ENCODE results near the gene HAVCR2. TPM values are rescaled to one million over a fixed set of nuclear protein-coding genes. Genes with fewer than 3 reads are reported as not detected.

Gene HAVCR2
- total and polyA plus RNA-seq, 2 experiments from 2014 or later = 0.49 TPM; not detected in 1

GRCh38 chr5:157130925-157131324, 22.1 kb upstream of the HAVCR2 start:
- Mint-ChIP-seq H3K4me1 (peaks cover 4% of the 10 kb centered on the region), H3K9me3 (no peaks in the 10 kb centered on the region), H3K36me3 (ENCODE audit: low read depth) (no peaks in the 10 kb centered on the region), H3K27ac (no peak overlapping the region), H3K4me3 (no peak overlapping the region), H3K27me3 (ENCODE audit: insufficient read depth, low read depth, poor library complexity) (no peaks in the 10 kb centered on the region)
- Histone ChIP-seq H2AFZ (no peak overlapping the region), H4K20me1 (replicated peaks; ENCODE audit: insufficient read depth) (0 out of 2 replicates have a peak, but pooled peaks cover 2% of the 10 kb centered on the region), H3K9me2 (ENCODE audit: insufficient read depth) (no peaks in the 10 kb centered on the region), H3K4me1 (ENCODE audit: insufficient read depth) (peaks cover 3% of the 10 kb centered on the region; the same call in 1 of the 2 replicates), H3K36me3 (ENCODE audit: insufficient read depth) (no peaks in the 10 kb centered on the region), H3K27me3 (ENCODE audit: insufficient read depth) (no peaks in the 10 kb centered on the region), H3K4me3 (no peak overlapping the region), H3K79me2 (replicated peaks; ENCODE audit: insufficient read depth) (no peaks in the 10 kb centered on the region), H3F3A (replicated peaks; ENCODE audit: low read depth) (no peaks in the 10 kb centered on the region), H3K4me2 (no peak overlapping the region), H3K27ac (ENCODE audit: low read depth) (no peak overlapping the region)
- TF ChIP-seq ETS1 (IDR thresholded peaks at IDR 0.05) (no peak), EZH2phosphoT487 (IDR thresholded peaks at IDR 0.05; ENCODE audit: unreplicated experiment) (no peak), NANOG (IDR thresholded peaks at IDR 0.05; ENCODE audit: borderline replicate concordance) (no peak), EZH2 (IDR thresholded peaks at IDR 0.05; ENCODE audit: low read depth, unreplicated experiment) (no peak), ZNF331 (CRISPR knock-in tag; IDR thresholded peaks at IDR 0.05; ENCODE audit: low read depth) (no peak), POLR2AphosphoS5 (IDR thresholded peaks at IDR 0.05; ENCODE audit: low read depth) (no peak), STAT1 (IDR thresholded peaks at IDR 0.05; ENCODE audit: unreplicated experiment) (no peak), CREB1 (CRISPR knock-in tag; IDR thresholded peaks at IDR 0.05; ENCODE audit: low read depth) (no peak), JUNB (IDR thresholded peaks at IDR 0.05; ENCODE audit: unreplicated experiment) (no peak), REST (IDR thresholded peaks at IDR 0.05; ENCODE audit: unreplicated experiment) (no peak)
- ATAC-seq (no peak; the same call in 2 of the 3 replicates), DNase-seq (ENCODE audit: low spot score) (peak; percentile 12)

GRCh38 chr5:157121709-157122108, 12.9 kb upstream of the HAVCR2 start:
- H3K79me2 ChIP-seq (replicated peaks; ENCODE audit: insufficient read depth) = no peaks in the 10 kb centered on the region
- Mint-ChIP-seq H3K27me3 (ENCODE audit: insufficient read depth, low read depth, poor library complexity) (no peaks in the 10 kb centered on the region), H3K27ac (no peak overlapping the region), H3K36me3 (ENCODE audit: low read depth) (peaks cover 2% of the 10 kb centered on the region; the same call in 1 of the 3 replicates), H3K4me1 (peaks cover 3% of the 10 kb centered on the region; the same call in 1 of the 3 replicates), H3K9me3 (peaks cover 3% of the 10 kb centered on the region; the same call in 2 of the 3 replicates), H3K4me3 (no peak overlapping the region)
- H3K36me3 ChIP-seq (ENCODE audit: insufficient read depth) = no peaks in the 10 kb centered on the region
- peaks cover 3% of the 10 kb centered on the region; the same call in 1 of the 2 replicates for H3K4me1 ChIP-seq (ENCODE audit: insufficient read depth)
- no peaks in the 10 kb centered on the region for H3F3A ChIP-seq (replicated peaks; ENCODE audit: low read depth)
- no peak overlapping the region for H3K4me3 ChIP-seq
- H3K4me2 ChIP-seq = no peak overlapping the region
- H2AFZ ChIP-seq = no peak overlapping the region
- H3K27me3 ChIP-seq (ENCODE audit: insufficient read depth) = no peaks in the 10 kb centered on the region
- DNase-seq (ENCODE audit: low spot score) = no peak
- no peaks in the 10 kb centered on the region for H3K9me2 ChIP-seq (ENCODE audit: insufficient read depth)
- no peak overlapping the region for H3K27ac ChIP-seq (ENCODE audit: low read depth)
- H4K20me1 ChIP-seq (replicated peaks; ENCODE audit: insufficient read depth) = no peaks in the 10 kb centered on the region
- no peak for ATAC-seq
- TF ChIP-seq ETS1 (IDR thresholded peaks at IDR 0.05) = no peak
- TF ChIP-seq CREB1 (CRISPR knock-in tag; IDR thresholded peaks at IDR 0.05; ENCODE audit: low read depth) = no peak
- no peak for TF ChIP-seq NANOG (IDR thresholded peaks at IDR 0.05; ENCODE audit: borderline replicate concordance)

Measured in GM23338 (cell line).